GM18907 (cell line): ENCODE results near the gene RPL37.
"Not testable (repeated sequence)": the region's sequence is repeated elsewhere in the genome, so short reads cannot be mapped to it uniquely, and the experiment has no call there.

ENCODE experiments used
- ATAC-seq: cut with Tn5 transposase; IDR thresholded peaks from one replicate; pipeline ENCODE4 v1.9.1; 2021; ENCODE audit warnings: mild to moderate bottlenecking, moderate library complexity; ENCODE audit not compliant: unreplicated experiment

RPL37 gene

GRCh38 chr5:40834849-40835787 is at the start of gene RPL37:
RPL37 (minus strand) TSS chr5:40835222; CDS start chr5:40835185, 37 bp downstream.
- peak; percentile 98 for ATAC-seq

GRCh38 chr5:40883051-40883450 is 48.0 kb upstream of the RPL37 start:
- not testable (repeated sequence) for ATAC-seq

GRCh38 chr5:40882291-40882690 is 47.3 kb upstream of the RPL37 start:
- no peak for ATAC-seq

- ATAC-seq: peak; percentile 69
These were observed 44.3 kb upstream of the RPL37 start for GRCh38 chr5:40879163-40879942.

GRCh38 chr5:40877371-40877988 is 42.5 kb upstream of the RPL37 start:
- no peak for ATAC-seq

GRCh38 chr5:40875958-40876357 is 40.9 kb upstream of the RPL37 start:
- ATAC-seq: no peak

- no peak for ATAC-seq
These were observed 38.4 kb upstream of the RPL37 start for GRCh38 chr5:40873286-40873880.

- not testable (repeated sequence) for ATAC-seq
These were observed 37.2 kb upstream of the RPL37 start for GRCh38 chr5:40872253-40872652.

GRCh38 chr5:40871177-40871576 is 36.2 kb upstream of the RPL37 start:
- ATAC-seq: no peak

- ATAC-seq: no peak
These were observed 34.4 kb upstream of the RPL37 start for GRCh38 chr5:40869384-40869783.

GRCh38 chr5:40866844-40867243 is 31.8 kb upstream of the RPL37 start:
- no peak for ATAC-seq

- not testable (repeated sequence) for ATAC-seq
These were observed 30.0 kb upstream of the RPL37 start for GRCh38 chr5:40865004-40865403.

- no peak for ATAC-seq
These were observed 25.7 kb upstream of the RPL37 start for GRCh38 chr5:40860711-40861110.

GRCh38 chr5:40853632-40854192 is 18.7 kb upstream of the RPL37 start:
- no peak for ATAC-seq

- no peak for ATAC-seq
These were observed 12.5 kb upstream of the RPL37 start for GRCh38 chr5:40847525-40847924.

- ATAC-seq: no peak
These were observed 11.3 kb upstream of the RPL37 start for GRCh38 chr5:40846371-40846770.

GRCh38 chr5:40844565-40844964 is 9.5 kb upstream of the RPL37 start:
- ATAC-seq: no peak

- ATAC-seq: no peak
These were observed 7.3 kb upstream of the RPL37 start for GRCh38 chr5:40842351-40842750.

GRCh38 chr5:40841068-40841805 is 6.2 kb upstream of the RPL37 start, which contains the start of gene CARD6:
CARD6 (plus strand) TSS chr5:40841367; CDS start chr5:40841383, 16 bp downstream.
- peak; percentile 50 for ATAC-seq

GRCh38 chr5:40838086-40838485 is 3.1 kb upstream of the RPL37 start:
- no peak for ATAC-seq
